Measurements from ENCODE around the gene PARK7. TPM values are rescaled to one million over a fixed set of nuclear protein-coding genes. Genes with fewer than 3 reads are reported as not detected.
A peak's percentile ranks its signal among the peaks of the same experiment; 100 is the strongest.

The PARK7 gene
- total RNA-seq, 2 experiments from 2014 or later: 138 to 306 TPM

- Histone ChIP-seq H3K27ac (ENCODE audit: low read depth, low read length, poor library complexity, severe bottlenecking) (no peak overlapping the region), H3K4me1 (ENCODE audit: insufficient read depth, low read length, poor library complexity, severe bottlenecking) (no peaks in the 10 kb centered on the region), H3K79me2 (ENCODE audit: insufficient read depth, low read depth, low read length) (no peaks in the 10 kb centered on the region), H3K4me3 (ENCODE audit: low read depth, low read length, poor library complexity, severe bottlenecking) (no peak overlapping the region), H3K9me3 (ENCODE audit: low read length) (no peaks in the 10 kb centered on the region), H2AFZ (ENCODE audit: low read length) (no peak overlapping the region), H4K20me1 (ENCODE audit: insufficient read depth, low read length) (no peaks in the 10 kb centered on the region), H3K4me2 (ENCODE audit: low read length) (no peak overlapping the region), H3K9me2 (ENCODE audit: insufficient read depth, low read length) (no peaks in the 10 kb centered on the region), H3K36me3 (ENCODE audit: insufficient read depth, low read length) (no peaks in the 10 kb centered on the region)
- ChIA-PET CTCF (ENCODE audit: unreplicated experiment) (no interaction called here), POLR2A (no interaction called here)
- BruUV-seq (replicated peaks): no TSS peak
- TF ChIP-seq EZH2phosphoT487 (IDR thresholded peaks at IDR 0.05; ENCODE audit: borderline replicate concordance, low read depth, low read length): no peak
- TF ChIP-seq CTCF (conservative IDR thresholded peaks at IDR 0.05; ENCODE audit: low read length): no peak
- intact Hi-C loops (cut with micrococcal nuclease; ENCODE audit: unreplicated experiment): no loop called here
- no peak for DNase-seq (ENCODE audit: low spot score)
These were observed 52.3 kb downstream of the PARK7 start for GRCh38 chr1:8013800-8014199.

DNA sequence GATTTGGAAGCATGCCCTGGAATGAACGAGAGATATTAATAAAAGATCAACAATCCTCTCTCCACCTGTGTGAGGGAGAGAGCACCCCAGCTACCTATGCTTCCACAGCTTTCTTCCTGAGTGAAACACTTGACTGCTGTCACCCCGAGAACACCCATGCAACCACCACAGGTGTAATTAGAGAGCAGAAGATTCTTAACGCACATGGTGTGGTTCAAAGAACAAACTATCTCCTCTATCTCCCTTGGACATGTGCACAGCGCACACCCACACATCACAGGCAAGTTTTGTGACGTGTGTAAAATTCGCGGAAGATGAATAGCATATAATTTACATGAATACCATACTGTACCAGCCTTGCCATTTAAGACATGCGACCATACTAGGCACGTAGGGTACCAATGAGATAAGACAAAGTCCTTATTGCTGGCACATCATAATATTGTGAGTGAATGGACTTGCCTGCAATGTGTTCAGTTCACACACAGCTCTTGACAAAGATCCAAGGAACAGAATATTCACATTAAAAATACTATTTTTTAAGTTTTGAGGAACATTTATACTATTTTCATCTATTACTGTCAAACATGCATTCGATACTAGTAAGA is 53.0 kb downstream of the PARK7 start:
- no TSS peak for BruUV-seq (replicated peaks)
- no peak for DNase-seq (ENCODE audit: low spot score)
- CTCF ChIA-PET (ENCODE audit: unreplicated experiment): no interaction called here
- Histone ChIP-seq H3K4me3 (ENCODE audit: low read depth, low read length, poor library complexity, severe bottlenecking) (no peak overlapping the region), H3K9me3 (ENCODE audit: low read length) (no peaks in the 10 kb centered on the region), H3K79me2 (ENCODE audit: insufficient read depth, low read depth, low read length) (no peaks in the 10 kb centered on the region), H2AFZ (ENCODE audit: low read length) (no peak overlapping the region), H3K4me1 (ENCODE audit: insufficient read depth, low read length, poor library complexity, severe bottlenecking) (no peaks in the 10 kb centered on the region), H3K27ac (ENCODE audit: low read depth, low read length, poor library complexity, severe bottlenecking) (no peak overlapping the region), H3K36me3 (ENCODE audit: insufficient read depth, low read length) (no peaks in the 10 kb centered on the region), H3K4me2 (ENCODE audit: low read length) (no peak overlapping the region), H4K20me1 (ENCODE audit: insufficient read depth, low read length) (no peaks in the 10 kb centered on the region), H3K9me2 (ENCODE audit: insufficient read depth, low read length) (no peaks in the 10 kb centered on the region)
- POLR2A ChIA-PET: interaction anchor here (0.6 kb wide), 1 partner anchor 540 kb away, joined by 3 read pairs; no protein-coding TSS in a partner anchor
- intact Hi-C loops (cut with micrococcal nuclease; ENCODE audit: unreplicated experiment): no loop called here
- TF ChIP-seq EZH2phosphoT487 (IDR thresholded peaks at IDR 0.05; ENCODE audit: borderline replicate concordance, low read depth, low read length) (no peak), CTCF (conservative IDR thresholded peaks at IDR 0.05; ENCODE audit: low read length) (no peak)

DNA sequence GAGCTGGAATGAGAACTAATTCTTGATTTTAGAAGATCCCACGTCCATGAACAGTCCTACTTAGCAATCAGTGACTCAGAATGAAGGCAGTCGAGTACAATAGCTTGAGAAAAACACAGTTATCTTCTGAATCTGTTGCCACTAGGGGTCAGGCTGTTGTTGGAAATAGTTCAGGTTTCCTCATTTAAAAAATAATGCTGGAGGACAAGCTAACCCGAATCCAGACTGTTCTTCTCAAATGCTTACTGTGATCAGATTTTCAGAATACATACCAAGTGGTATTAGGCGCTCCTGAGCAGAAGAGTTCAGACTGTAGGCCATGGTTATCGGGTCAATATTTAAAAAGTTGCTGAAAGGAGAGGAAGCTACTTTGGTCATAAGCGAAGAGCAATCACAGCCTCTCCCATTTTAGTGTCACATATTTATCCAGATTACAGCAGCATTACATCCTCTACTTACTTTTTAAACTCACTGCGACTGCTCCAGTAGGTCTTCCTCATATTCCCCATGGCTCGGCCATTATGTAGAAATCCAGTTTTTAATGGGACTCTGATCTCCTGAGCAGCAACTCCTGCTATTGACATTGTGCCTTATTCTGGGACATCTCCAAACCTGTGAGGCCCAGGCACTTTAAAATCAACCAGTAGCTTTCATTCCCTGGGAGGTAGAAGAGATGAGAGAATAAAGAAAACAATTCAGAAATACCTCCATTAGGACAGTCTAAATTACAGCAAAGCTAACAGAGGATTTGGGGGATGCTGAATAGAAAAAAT is 53.7 kb downstream of the PARK7 start:
- no peak overlapping the region for H3K4me2 ChIP-seq (ENCODE audit: low read length)
- ChIA-PET CTCF (ENCODE audit: unreplicated experiment) (no interaction called here), POLR2A (interaction anchor here (0.6 kb wide), 2 partner anchors 39 to 539 kb away, joined by 3 read pairs; no protein-coding TSS in a partner anchor)
- H4K20me1 ChIP-seq (ENCODE audit: insufficient read depth, low read length): no peaks in the 10 kb centered on the region
- no peak overlapping the region for H3K27ac ChIP-seq (ENCODE audit: low read depth, low read length, poor library complexity, severe bottlenecking)
- BruUV-seq (replicated peaks): no TSS peak
- no peaks in the 10 kb centered on the region for H3K4me1 ChIP-seq (ENCODE audit: insufficient read depth, low read length, poor library complexity, severe bottlenecking)
- no peak overlapping the region for H2AFZ ChIP-seq (ENCODE audit: low read length)
- peak; percentile 64 for DNase-seq (ENCODE audit: low spot score)
- H3K79me2 ChIP-seq (ENCODE audit: insufficient read depth, low read depth, low read length): no peaks in the 10 kb centered on the region
- intact Hi-C loops (cut with micrococcal nuclease; ENCODE audit: unreplicated experiment): loop anchor here (1.0 kb wide), 1 partner anchor 334 kb away; no protein-coding TSS in a partner anchor
- H3K9me2 ChIP-seq (ENCODE audit: insufficient read depth, low read length): no peaks in the 10 kb centered on the region
- H3K36me3 ChIP-seq (ENCODE audit: insufficient read depth, low read length): no peaks in the 10 kb centered on the region
- H3K9me3 ChIP-seq (ENCODE audit: low read length): no peaks in the 10 kb centered on the region
- no peak overlapping the region for H3K4me3 ChIP-seq (ENCODE audit: low read depth, low read length, poor library complexity, severe bottlenecking)
- peak; percentile 88 for TF ChIP-seq CTCF (conservative IDR thresholded peaks at IDR 0.05; ENCODE audit: low read length)
- TF ChIP-seq EZH2phosphoT487 (IDR thresholded peaks at IDR 0.05; ENCODE audit: borderline replicate concordance, low read depth, low read length): no peak
